ENCODE results near the gene ANKRD27.
A peak's percentile ranks its signal among the peaks of the same experiment; 100 is the strongest.
"Not testable (repeated sequence)": the region's sequence is repeated elsewhere in the genome, so short reads cannot be mapped to it uniquely, and the experiment has no call there.

Gene ANKRD27

DNA sequence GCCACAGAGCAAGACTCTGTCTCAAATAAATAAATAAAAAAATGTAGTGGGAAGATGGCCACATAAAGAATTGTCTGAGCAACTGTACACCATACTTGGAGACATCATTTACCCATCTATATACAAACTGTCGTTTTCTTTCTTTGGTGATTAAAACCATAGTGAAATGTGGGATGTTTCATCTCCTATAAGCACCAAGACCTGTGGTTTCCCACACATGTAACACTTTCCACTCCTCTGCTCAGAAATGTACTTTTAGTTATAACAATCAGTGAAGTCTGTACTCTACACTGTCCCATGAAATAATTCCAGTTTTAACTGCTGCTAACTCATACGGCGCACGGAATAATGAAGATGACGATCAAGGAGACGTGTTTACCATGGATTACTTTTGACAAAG is 75.7 kb downstream of the ANKRD27 start:
- DNase-seq, result no peak

- DNase-seq, result no peak
These were observed 77.0 kb downstream of the ANKRD27 start for GRCh38 chr19:32598022-32598421.

GRCh38 chr19:32595491-32595890 is 79.5 kb downstream of the ANKRD27 start:
- no peak for DNase-seq

GRCh38 chr19:32594021-32594420 is 81.0 kb downstream of the ANKRD27 start:
- DNase-seq, result no peak

DNA sequence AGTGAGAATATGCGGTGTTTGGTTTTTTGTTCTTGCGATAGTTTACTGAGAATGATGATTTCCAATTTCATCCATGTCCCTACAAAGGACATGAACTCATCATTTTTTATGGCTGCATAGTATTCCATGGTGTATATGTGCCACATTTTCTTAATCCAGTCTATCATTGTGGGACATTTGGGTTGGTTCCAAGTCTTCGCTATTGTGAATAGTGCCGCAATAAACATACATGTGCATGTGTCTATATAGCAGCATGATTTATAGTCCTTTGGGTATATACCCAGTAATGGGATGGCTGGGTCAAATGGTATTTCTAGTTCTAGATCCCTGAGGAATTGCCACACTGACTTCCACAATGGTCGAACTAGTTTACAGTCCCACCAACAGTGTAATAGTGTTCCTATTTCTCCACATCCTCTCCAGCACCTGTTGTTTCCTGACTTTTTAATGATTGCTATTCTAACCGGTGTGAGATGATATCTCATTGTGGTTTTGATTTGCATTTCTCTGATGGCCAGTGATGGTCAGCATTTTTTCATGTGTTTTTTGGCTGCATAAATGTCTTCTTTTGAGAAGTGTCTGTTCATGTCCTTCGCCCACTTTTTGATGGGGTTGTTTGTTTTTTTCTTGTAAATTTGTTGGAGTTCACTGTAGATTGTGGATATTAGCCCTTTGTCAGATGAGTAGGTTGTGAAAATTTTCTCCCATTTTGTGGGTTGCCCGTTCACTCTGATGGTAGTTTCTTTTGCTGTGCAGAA is 87.1 kb downstream of the ANKRD27 start:
- DNase-seq, result not testable (repeated sequence)

- peak in 1 of 5 donors; percentile 4 for DNase-seq
These were observed 93.2 kb downstream of the ANKRD27 start for GRCh38 chr19:32581705-32582179.

DNA sequence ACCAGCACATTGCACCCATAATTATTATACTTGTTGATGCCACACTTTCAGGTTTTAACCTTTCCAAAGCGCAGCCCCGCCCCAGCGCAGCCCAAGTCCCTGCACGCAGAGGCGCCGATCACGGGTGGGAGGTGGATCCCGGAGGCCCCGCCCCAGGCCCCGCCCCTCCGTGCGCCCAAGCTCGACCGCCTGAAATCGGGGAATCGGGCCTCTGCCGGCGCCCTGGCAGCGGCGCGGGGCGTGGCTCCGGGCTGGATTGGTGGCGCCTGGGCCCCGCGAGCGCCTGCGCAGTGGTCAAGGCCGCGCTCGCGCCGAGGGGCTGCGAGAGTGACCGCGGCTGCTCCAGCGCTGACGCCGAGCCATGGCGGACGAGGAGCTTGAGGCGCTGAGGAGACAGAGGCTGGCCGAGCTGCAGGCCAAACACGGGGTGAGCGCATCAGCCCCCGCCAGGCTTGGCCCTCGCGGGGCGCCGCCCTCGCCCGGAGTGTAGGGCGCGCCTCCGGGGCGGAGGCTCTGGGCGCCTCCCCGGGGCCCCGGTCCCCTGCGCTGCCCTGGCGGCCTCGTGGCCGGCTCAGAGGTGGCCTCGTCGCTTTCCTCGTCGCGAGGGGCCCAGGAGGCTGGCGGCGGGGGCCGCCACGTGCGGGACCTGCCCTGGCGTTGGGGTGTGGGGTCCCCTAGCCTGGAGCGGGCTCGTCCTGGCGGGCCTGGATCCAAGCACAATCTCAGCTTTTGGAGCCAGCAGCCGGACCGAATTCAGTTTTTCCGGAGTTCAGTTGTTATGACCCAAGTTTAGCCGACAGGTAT is 93.9 kb downstream of the ANKRD27 start, which contains the start of gene PDCD5:
PDCD5 (plus strand) TSS at position 290 of the 804 bp plus-strand sequence; CDS start at position 362, 72 bp downstream.
- peak; percentile 94 to 97 (median 95) for DNase-seq

GRCh38 chr19:32580353-32580900 is 94.6 kb downstream of the ANKRD27 start:
- no peak for DNase-seq

GRCh38 chr19:32576790-32577189 is 98.2 kb downstream of the ANKRD27 start:
- DNase-seq, result no peak

- DNase-seq, result no peak
These were observed 101.5 kb downstream of the ANKRD27 start for GRCh38 chr19:32573492-32573794.

GRCh38 chr19:32572700-32573491 is 102.1 kb downstream of the ANKRD27 start:
- not testable (repeated sequence) for DNase-seq

DNA sequence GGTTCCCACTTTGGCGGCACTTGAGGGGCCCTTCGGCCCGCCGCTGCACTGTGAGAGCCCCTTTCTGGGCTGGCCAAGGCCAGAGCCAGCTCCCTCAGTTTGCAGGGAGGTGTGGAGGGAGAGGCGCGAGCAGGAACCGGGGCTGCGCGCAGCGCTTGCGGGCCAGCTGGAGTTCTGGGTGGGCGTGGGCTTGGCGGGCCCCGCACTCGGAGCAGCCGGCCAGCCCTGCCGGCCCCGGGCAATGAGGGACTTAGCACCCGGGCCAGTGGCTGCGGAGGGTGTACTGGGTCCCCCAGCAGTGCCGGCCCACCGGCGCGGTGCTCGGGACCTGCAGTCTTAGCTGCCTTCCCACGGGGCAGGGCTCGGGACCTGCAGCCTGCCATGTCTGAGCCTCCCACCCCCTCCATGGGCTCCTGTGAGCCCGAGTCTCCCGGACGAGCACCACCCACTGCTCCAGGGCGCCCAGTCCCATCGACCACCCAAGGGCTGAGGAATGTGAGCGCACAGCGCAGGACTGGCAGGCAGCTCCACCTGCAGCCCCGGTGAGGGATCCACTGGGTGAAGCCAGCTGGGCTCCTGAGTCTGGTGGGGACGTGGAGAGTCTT is 103.4 kb downstream of the ANKRD27 start:
- not testable (repeated sequence) for DNase-seq

GRCh38 chr19:32570081-32570785 is 104.7 kb downstream of the ANKRD27 start:
- peak in 4 of 5 donors; percentile 27 to 47 (median 31) for DNase-seq

DNA sequence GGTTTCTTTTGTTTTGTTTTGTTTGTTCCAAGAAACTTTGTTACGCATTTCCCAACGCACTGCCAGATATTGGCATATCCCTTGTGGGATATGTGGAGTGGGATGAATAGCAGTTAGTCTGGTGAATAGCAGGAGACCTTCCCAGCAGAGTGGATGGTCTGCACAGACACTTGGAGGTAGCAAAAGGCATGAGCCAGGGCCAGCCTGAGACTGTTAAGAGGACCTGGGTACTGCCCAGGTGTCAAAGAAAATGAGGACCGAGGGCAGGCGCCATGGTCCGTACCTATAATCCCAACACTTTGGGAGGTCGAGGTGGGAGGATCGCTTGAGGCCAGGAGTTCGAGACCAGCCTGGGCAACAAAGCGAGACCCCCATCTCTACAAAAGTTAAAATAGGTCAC is 107.5 kb downstream of the ANKRD27 start:
- no peak for DNase-seq

- no peak for DNase-seq
These were observed 108.6 kb downstream of the ANKRD27 start for GRCh38 chr19:32566246-32566830.

GRCh38 chr19:32563761-32564160 is 111.2 kb downstream of the ANKRD27 start:
- DNase-seq, result no peak

GRCh38 chr19:32558607-32559228 is 116.3 kb downstream of the ANKRD27 start:
- DNase-seq, result no peak

DNA sequence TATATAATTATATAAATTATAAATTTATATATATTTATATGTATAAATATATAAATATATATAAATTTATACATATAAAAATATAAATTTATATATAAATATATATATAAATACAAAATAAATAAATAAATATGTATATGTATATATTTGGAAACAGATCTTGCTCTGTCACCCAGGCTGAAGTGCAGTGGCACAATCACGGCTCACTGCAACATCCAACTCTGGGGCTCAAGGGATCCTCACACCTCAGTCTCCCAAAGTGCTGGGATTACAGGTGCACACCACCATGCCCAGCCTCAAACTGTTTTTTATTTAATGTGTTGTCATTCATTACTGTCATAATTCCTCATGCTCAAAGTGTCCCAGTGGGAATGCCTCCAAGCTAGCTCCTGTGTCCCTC is 119.2 kb downstream of the ANKRD27 start:
- DNase-seq, result no peak

- no peak for DNase-seq
These were observed 124.3 kb downstream of the ANKRD27 start for GRCh38 chr19:32550666-32551065.
